Measurements from ENCODE around the gene ZMIZ2. TPM values are rescaled to one million over a fixed set of nuclear protein-coding genes. Genes with fewer than 3 reads are reported as not detected.
A peak's percentile ranks its signal among the peaks of the same experiment; 100 is the strongest.

ZMIZ2 gene
- total RNA-seq, 2 donors from 2014 or later, result 27.1 to 42.8 TPM

- Histone ChIP-seq H3K27me3 (replicated peaks; ENCODE audit: insufficient read depth) (no peaks in the 10 kb centered on the region), H3K4me1 (replicated peaks) (peaks cover 3% of the 10 kb centered on the region), H3K27ac (peak within 1 kb of the TSS; percentile 100), H3K36me3 (no peaks in the 10 kb centered on the region), H3K4me3 (peak within 1 kb of the TSS; percentile 91 to 94), H3K9me3 (no peaks in the 10 kb centered on the region)
- intact Hi-C loops (cut with DNase I), result loop anchor here (1.0 to 2.0 kb wide), 3 partner anchors 48 to 190 kb away; partner anchors contain the start of genes OGDH and ZMIZ2
- WGBS, result under 1% methylated on average over 57 of the region's 99 CpGs
- TF ChIP-seq POLR2AphosphoS5 (IDR thresholded peaks at IDR 0.05), result peak; percentile 95
- TF ChIP-seq POLR2A (IDR thresholded peaks at IDR 0.05), result peak; percentile 89
- TF ChIP-seq CTCF (IDR thresholded peaks at IDR 0.05), result no peak
- peak; percentile 98 for DNase-seq (ENCODE audit: low spot score)
Observed at GRCh38 chr7:44796504-44797328, 48.1 kb downstream of the ZMIZ2 start, which contains the start of gene PPIA. PPIA (plus strand) TSS chr7:44796681; CDS start chr7:44796725, 44 bp downstream.

- no peaks in the 10 kb centered on the region for H3K27me3 ChIP-seq (replicated peaks; ENCODE audit: insufficient read depth)
- peaks cover 0 to 4% of the 10 kb centered on the region in 2 donors for H3K36me3 ChIP-seq
- peaks cover 3% of the 10 kb centered on the region for H3K4me1 ChIP-seq (replicated peaks)
- 3% methylated on average over 26 of the region's 26 CpGs for whole genome bisulfite sequencing
- peak overlapping the region; percentile 91 to 94 for H3K4me3 ChIP-seq
- no peaks in the 10 kb centered on the region for H3K9me3 ChIP-seq
- peak; percentile 92 for DNase-seq (ENCODE audit: low spot score)
- intact Hi-C loops (cut with DNase I), result loop anchor here (1.0 to 2.0 kb wide), 3 partner anchors 49 to 191 kb away; partner anchors contain the start of genes OGDH and ZMIZ2
- H3K27ac ChIP-seq, result peak overlapping the region; percentile 100
- TF ChIP-seq CTCF (IDR thresholded peaks at IDR 0.05) (peak; percentile 19 to 58 (median 43)), POLR2A (IDR thresholded peaks at IDR 0.05) (peak; percentile 70), POLR2AphosphoS5 (IDR thresholded peaks at IDR 0.05) (peak; percentile 92)
Observed at GRCh38 chr7:44797329-44798258, 48.9 kb downstream of the ZMIZ2 start.

- Histone ChIP-seq H3K4me1 (replicated peaks) (peaks cover 3% of the 10 kb centered on the region), H3K27me3 (replicated peaks; ENCODE audit: insufficient read depth) (no peaks in the 10 kb centered on the region), H3K36me3 (peaks cover 0 to 6% of the 10 kb centered on the region in 2 donors), H3K9me3 (no peaks in the 10 kb centered on the region), H3K27ac (peak overlapping the region; percentile 100), H3K4me3 (peak overlapping the region in 1 of 2 donors; percentile 94)
- 5% methylated on average over 2 of the region's 2 CpGs for WGBS
- DNase-seq (ENCODE audit: low spot score), result no peak
- intact Hi-C loops (cut with DNase I), result no loop called here
- TF ChIP-seq POLR2A (IDR thresholded peaks at IDR 0.05) (no peak), POLR2AphosphoS5 (IDR thresholded peaks at IDR 0.05) (no peak), CTCF (IDR thresholded peaks at IDR 0.05) (no peak)
Observed at GRCh38 chr7:44798649-44799305, 50.1 kb downstream of the ZMIZ2 start.

GRCh38 chr7:44799939-44800338 lies 51.3 kb downstream of the ZMIZ2 start:
- no peak for TF ChIP-seq POLR2A (IDR thresholded peaks at IDR 0.05)
- no peak for TF ChIP-seq POLR2AphosphoS5 (IDR thresholded peaks at IDR 0.05)
- TF ChIP-seq CTCF (IDR thresholded peaks at IDR 0.05), result no peak
- Histone ChIP-seq H3K9me3 (no peaks in the 10 kb centered on the region), H3K27me3 (replicated peaks; ENCODE audit: insufficient read depth) (no peaks in the 10 kb centered on the region), H3K4me1 (replicated peaks) (peaks cover 3% of the 10 kb centered on the region), H3K27ac (no peak overlapping the region), H3K36me3 (peaks cover 0 to 14% of the 10 kb centered on the region in 2 donors), H3K4me3 (no peak overlapping the region)
- DNase-seq (ENCODE audit: low spot score), result no peak
- 79% methylated on average over 4 of the region's 4 CpGs for WGBS
- intact Hi-C loops (cut with DNase I), result no loop called here

All from prostate gland (tissue), 2 donors.